ENCODE measurements around the gene GJB6. TPM values are rescaled to one million over a fixed set of nuclear protein-coding genes. Genes with fewer than 3 reads are reported as not detected.

The GJB6 gene
- total and polyA plus RNA-seq, 7 experiments from 2014 or later = 0.20 to 2.4 (median 1.1) TPM

DNA sequence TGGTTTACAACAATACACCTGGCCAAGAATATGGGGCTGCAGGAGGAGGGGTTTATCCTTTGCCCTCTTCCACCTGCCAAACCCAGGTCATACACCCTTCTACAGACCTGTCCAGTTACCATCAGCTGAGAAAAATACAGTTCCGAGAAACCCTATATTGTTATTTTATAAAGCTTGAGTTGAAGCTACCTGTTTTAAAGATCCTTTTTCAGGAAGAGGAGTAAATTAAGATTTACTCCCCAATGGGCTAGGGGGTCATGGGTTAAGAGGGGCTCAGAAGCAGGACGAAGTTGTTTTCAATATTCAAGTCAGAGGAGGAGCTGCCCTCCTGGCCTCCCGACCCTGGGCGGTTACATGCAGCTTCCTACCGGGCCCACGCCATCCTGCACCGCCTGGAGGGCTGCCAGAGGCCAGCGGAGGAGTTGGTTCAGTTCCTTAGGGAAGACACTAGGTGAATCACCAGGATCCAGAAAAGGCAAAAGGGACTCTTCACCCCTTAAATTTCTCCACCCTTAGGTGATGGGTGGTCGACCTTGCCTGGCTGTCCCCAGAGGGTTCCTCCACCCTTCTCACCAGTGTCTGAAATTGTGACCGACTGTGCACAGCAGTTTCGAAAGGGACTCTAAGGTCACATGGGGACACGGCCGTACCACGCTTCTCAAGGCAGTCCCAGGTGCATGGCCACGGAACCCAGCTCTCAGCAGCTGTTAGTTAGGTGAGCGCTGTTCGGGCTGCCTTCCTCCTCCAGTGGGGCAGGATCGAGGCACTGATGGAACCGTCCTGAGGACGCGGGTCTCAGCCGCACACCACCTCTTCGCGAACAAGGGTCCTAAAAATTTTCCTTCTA lies 40.6 kb downstream of the GJB6 start:
- DNase-seq = no peak
- no peak overlapping the region for H3K27ac Mint-ChIP-seq
- intact Hi-C loops (cut with micrococcal nuclease) = loop anchor here (5.0 to 10.0 kb wide), 3 partner anchors 223 to 376 kb away; partner anchors contain the start of gene IFT88 (in 2 of the 2)
- Histone ChIP-seq H3K27ac (ENCODE audit: low read depth, low read length) (no peak overlapping the region), H3K4me1 (ENCODE audit: control insufficient read depth in 2 of 2, insufficient read depth in 2 of 2, low read length in 2 of 2) (peaks cover 11 to 20% of the 10 kb centered on the region in 2 donors), H3K9me3 (ENCODE audit: control insufficient read depth in 2 of 3, low read length in 3 of 3) (no peaks in the 10 kb centered on the region), H3K36me3 (ENCODE audit: control insufficient read depth in 2 of 3, insufficient read depth in 3 of 3, low read length in 3 of 3) (no peaks in the 10 kb centered on the region), H3K27me3 (ENCODE audit: control insufficient read depth in 2 of 2, insufficient read depth in 2 of 2, low read length in 2 of 2) (peaks cover 27 to 41% of the 10 kb centered on the region in 2 donors), H3K4me3 (ENCODE audit: low read length) (peak overlapping the region; percentile 19)
- no peaks in the 10 kb centered on the region for H3K36me3 Mint-ChIP-seq
- ChIA-PET CTCF (interaction anchor here (0.7 to 1.1 kb wide), 2 partner anchors 24 to 122 kb away, joined by 3 read pairs; no protein-coding TSS in a partner anchor), POLR2A (interaction anchor here (0.5 kb wide), 1 partner anchor 11 kb away, joined by 3 read pairs; no protein-coding TSS in a partner anchor)
- H3K27me3 Mint-ChIP-seq = peaks cover 40 to 72% (median 50%) of the 10 kb centered on the region in 5 donors
- H3K9me3 Mint-ChIP-seq = no peaks in the 10 kb centered on the region
- ATAC-seq = peak; percentile 17
- peak overlapping the region; percentile 63 to 86 (median 73) for H3K4me3 Mint-ChIP-seq
- H3K4me1 Mint-ChIP-seq = peaks cover 18 to 26% (median 20%) of the 10 kb centered on the region in 7 donors

DNA sequence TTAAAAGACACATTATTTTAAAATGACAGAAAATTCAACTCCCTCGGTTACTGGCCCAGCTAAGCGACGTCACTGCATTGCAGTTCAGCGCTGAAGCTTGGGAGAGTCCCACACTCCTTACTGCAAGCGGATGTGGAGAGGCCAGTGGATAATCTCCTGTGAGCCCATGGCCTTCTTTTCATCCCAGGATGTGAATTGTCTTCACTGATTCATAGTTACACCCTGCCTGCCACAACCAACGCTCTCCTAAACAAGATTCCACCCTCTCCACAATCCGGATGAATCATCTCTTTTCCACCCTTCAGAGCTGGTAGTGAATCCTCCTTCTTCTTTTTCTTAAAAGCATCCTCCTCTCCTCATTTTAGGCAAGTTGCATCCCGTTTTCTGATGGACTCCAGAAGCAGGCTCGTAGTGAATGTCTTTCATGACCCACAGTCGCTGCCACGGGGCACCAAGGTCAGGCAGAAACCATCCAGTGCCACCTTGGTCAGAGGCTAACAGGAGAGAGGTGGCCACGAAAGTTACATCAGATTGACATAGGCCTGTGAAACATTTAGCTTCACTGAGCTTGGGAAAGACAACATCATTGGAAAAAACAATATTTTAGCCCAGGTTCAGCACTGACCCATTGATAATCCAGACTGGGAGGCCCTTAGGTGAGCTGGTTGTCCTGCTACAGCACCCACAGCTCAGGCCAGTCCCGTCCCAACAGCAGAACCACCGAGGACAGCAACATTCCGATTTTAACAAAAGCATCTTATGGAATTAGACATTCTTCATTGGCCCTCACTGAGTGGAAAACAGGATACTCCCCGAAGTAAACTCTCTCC lies 41.4 kb downstream of the GJB6 start:
- DNase-seq (no peak), ATAC-seq (no peak)
- H3K27me3 ChIP-seq (ENCODE audit: control insufficient read depth in 2 of 2, insufficient read depth in 2 of 2, low read length in 2 of 2) = peaks cover 19 to 32% of the 10 kb centered on the region in 2 donors
- Mint-ChIP-seq H3K36me3 (no peaks in the 10 kb centered on the region), H3K27me3 (peaks cover 35 to 67% (median 41%) of the 10 kb centered on the region in 5 donors), H3K9me3 (no peaks in the 10 kb centered on the region), H3K4me3 (peak overlapping the region in 5 of 10 donors; percentile 14 to 70 (median 59)), H3K4me1 (peaks cover 18 to 26% (median 20%) of the 10 kb centered on the region in 7 donors), H3K27ac (no peak overlapping the region)
- ChIA-PET CTCF (interaction anchor here (0.6 to 1.1 kb wide), 3 partner anchors 24 to 263 kb away, joined by 3 read pairs; no protein-coding TSS in a partner anchor), POLR2A (no interaction called here)
- H3K36me3 ChIP-seq (ENCODE audit: control insufficient read depth in 2 of 3, insufficient read depth in 3 of 3, low read length in 3 of 3) = no peaks in the 10 kb centered on the region
- no peaks in the 10 kb centered on the region for H3K9me3 ChIP-seq (ENCODE audit: control insufficient read depth in 2 of 3, low read length in 3 of 3)
- H3K4me1 ChIP-seq (ENCODE audit: control insufficient read depth in 2 of 2, insufficient read depth in 2 of 2, low read length in 2 of 2) = peaks cover 11 to 20% of the 10 kb centered on the region in 2 donors
- no peak overlapping the region for H3K4me3 ChIP-seq (ENCODE audit: low read length)
- H3K27ac ChIP-seq (ENCODE audit: low read depth, low read length) = no peak overlapping the region
- intact Hi-C loops (cut with micrococcal nuclease) = loop anchor here (5.0 to 10.0 kb wide), 3 partner anchors 224 to 377 kb away; partner anchors contain the start of gene IFT88 (in 2 of the 2)

DNA sequence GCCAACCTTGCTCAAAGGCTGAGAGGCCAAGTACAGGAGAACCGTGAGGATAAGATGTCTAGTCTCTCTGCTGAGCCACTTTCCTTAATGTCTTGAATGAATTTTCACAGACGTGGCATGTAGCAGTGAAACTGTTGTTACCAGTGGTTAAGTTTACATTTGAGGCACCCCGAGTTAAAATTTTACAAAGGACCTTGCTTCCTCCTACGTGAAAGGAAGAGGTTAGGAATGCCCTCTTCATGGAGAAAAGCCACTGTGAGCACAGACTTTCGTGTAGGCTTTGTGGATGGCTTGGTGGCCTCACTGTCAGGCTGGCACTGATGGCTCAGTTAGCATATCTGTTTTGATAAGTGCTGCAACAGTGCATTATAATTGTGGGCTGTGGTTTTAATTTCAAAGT lies 42.0 kb downstream of the GJB6 start:
- intact Hi-C loops (cut with micrococcal nuclease) = loop anchor here (5.0 to 10.0 kb wide), 3 partner anchors 225 to 377 kb away; partner anchors contain the start of gene IFT88 (in 2 of the 2)
- Mint-ChIP-seq H3K4me1 (peaks cover 18 to 26% (median 20%) of the 10 kb centered on the region in 7 donors), H3K27me3 (peaks cover 29 to 61% (median 35%) of the 10 kb centered on the region in 5 donors), H3K27ac (no peak overlapping the region), H3K36me3 (no peaks in the 10 kb centered on the region), H3K4me3 (no peak overlapping the region), H3K9me3 (no peaks in the 10 kb centered on the region)
- H3K4me3 ChIP-seq (ENCODE audit: low read length) = no peak overlapping the region
- no peak overlapping the region for H3K27ac ChIP-seq (ENCODE audit: low read depth, low read length)
- H3K27me3 ChIP-seq (ENCODE audit: control insufficient read depth in 2 of 2, insufficient read depth in 2 of 2, low read length in 2 of 2) = peaks cover 12 to 26% of the 10 kb centered on the region in 2 donors
- POLR2A ChIA-PET = no interaction called here
- DNase-seq (no peak), ATAC-seq (no peak)
- H3K36me3 ChIP-seq (ENCODE audit: control insufficient read depth in 2 of 3, insufficient read depth in 3 of 3, low read length in 3 of 3) = no peaks in the 10 kb centered on the region
- no peaks in the 10 kb centered on the region for H3K9me3 ChIP-seq (ENCODE audit: control insufficient read depth in 2 of 3, low read length in 3 of 3)
- CTCF ChIA-PET = no interaction called here
- H3K4me1 ChIP-seq (ENCODE audit: control insufficient read depth in 2 of 2, insufficient read depth in 2 of 2, low read length in 2 of 2) = peaks cover 11 to 20% of the 10 kb centered on the region in 2 donors

- ChIA-PET CTCF (interaction anchor here (0.6 kb wide), 2 partner anchors 12 to 287 kb away, joined by 4 read pairs; no protein-coding TSS in a partner anchor), POLR2A (no interaction called here)
- ATAC-seq (peak; percentile 55), DNase-seq (no peak)
- intact Hi-C loops (cut with micrococcal nuclease) = no loop called here
- H3K36me3 Mint-ChIP-seq = no peaks in the 10 kb centered on the region
- H3K9me3 Mint-ChIP-seq = no peaks in the 10 kb centered on the region
- no peak overlapping the region for H3K27ac Mint-ChIP-seq
- H3K4me1 ChIP-seq (ENCODE audit: control insufficient read depth in 2 of 2, insufficient read depth in 2 of 2, low read length in 2 of 2) = peaks cover 7 to 11% of the 10 kb centered on the region in 2 donors
- H3K27me3 ChIP-seq (ENCODE audit: control insufficient read depth in 2 of 2, insufficient read depth in 2 of 2, low read length in 2 of 2) = peaks cover 3 to 14% of the 10 kb centered on the region in 2 donors
- H3K27me3 Mint-ChIP-seq = peaks cover 17 to 49% (median 23%) of the 10 kb centered on the region in 5 donors
- no peaks in the 10 kb centered on the region for H3K9me3 ChIP-seq (ENCODE audit: control insufficient read depth in 2 of 3, low read length in 3 of 3)
- H3K4me1 Mint-ChIP-seq = peaks cover 7 to 15% (median 11%) of the 10 kb centered on the region in 7 donors
- H3K27ac ChIP-seq (ENCODE audit: low read depth, low read length) = no peak overlapping the region
- H3K4me3 Mint-ChIP-seq = no peak overlapping the region
- no peaks in the 10 kb centered on the region for H3K36me3 ChIP-seq (ENCODE audit: control insufficient read depth in 2 of 3, insufficient read depth in 3 of 3, low read length in 3 of 3)
- H3K4me3 ChIP-seq (ENCODE audit: low read length) = no peak overlapping the region
Measured at GRCh38 chr13:20188667-20189553, 43.2 kb downstream of the GJB6 start.

DNA sequence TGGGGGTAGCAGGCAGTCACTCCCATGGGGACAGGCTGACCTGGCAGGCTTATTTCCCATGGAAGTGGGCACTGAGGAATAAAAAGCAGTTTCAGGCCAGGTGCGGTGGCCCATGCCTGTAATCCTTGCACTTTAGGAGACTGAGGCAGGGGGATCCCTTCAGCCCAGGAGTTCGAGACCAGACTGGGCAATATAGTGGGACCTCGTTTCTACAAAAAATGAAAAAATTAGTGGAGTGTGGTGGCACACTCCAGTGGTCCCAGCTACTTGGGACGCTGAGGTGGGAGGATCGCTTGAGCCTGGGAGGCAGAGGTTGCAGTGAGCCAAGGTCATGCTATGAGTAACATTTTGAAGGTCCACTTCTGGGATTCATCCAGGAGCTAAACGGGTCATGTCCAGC lies 45.3 kb downstream of the GJB6 start:
- ChIA-PET POLR2A (no interaction called here), CTCF (interaction anchor here (1.6 kb wide), 1 partner anchor 10 kb away, joined by 7 read pairs; no protein-coding TSS in a partner anchor)
- ATAC-seq (no peak), DNase-seq (no peak)
- Histone ChIP-seq H3K4me1 (ENCODE audit: control insufficient read depth in 2 of 2, insufficient read depth in 2 of 2, low read length in 2 of 2) (no peaks in the 10 kb centered on the region), H3K27me3 (ENCODE audit: control insufficient read depth in 2 of 2, insufficient read depth in 2 of 2, low read length in 2 of 2) (peaks cover 0 to 1% of the 10 kb centered on the region in 2 donors), H3K27ac (ENCODE audit: low read depth, low read length) (no peak overlapping the region), H3K4me3 (ENCODE audit: low read length) (no peak overlapping the region), H3K9me3 (ENCODE audit: control insufficient read depth in 2 of 3, low read length in 3 of 3) (no peaks in the 10 kb centered on the region), H3K36me3 (ENCODE audit: control insufficient read depth in 2 of 3, insufficient read depth in 3 of 3, low read length in 3 of 3) (no peaks in the 10 kb centered on the region)
- no peak overlapping the region for H3K27ac Mint-ChIP-seq
- H3K4me3 Mint-ChIP-seq = no peak overlapping the region
- no peaks in the 10 kb centered on the region for H3K9me3 Mint-ChIP-seq
- H3K27me3 Mint-ChIP-seq = peaks cover 11 to 40% (median 19%) of the 10 kb centered on the region in 5 donors
- intact Hi-C loops (cut with micrococcal nuclease) = no loop called here
- H3K36me3 Mint-ChIP-seq = no peaks in the 10 kb centered on the region
- peaks cover 0 to 6% (median 3%) of the 10 kb centered on the region in 7 donors for H3K4me1 Mint-ChIP-seq
